Fibroblast of mammary gland (primary cell): ENCODE measurements around the gene TPO.

Experiments
- DNase-seq: peaks from one replicate; pipeline ENCODE4 v3.0.0-alpha.2; 2010; ENCODE audit warnings: low read depth
- H3K4me3 ChIP-seq: 2 replicates; pipeline ENCODE4 v1.5.1; 2011; ENCODE audit warnings: low read depth, mild to moderate bottlenecking, low read length, moderate library complexity; ENCODE audit not compliant: control insufficient read depth
- CTCF ChIP-seq: conservative IDR thresholded peaks from 2 replicates; pipeline ENCODE4 v1.5.1; 2011; ENCODE audit warnings: low read depth, low read length, inconsistent platforms; ENCODE audit not compliant: control insufficient read depth, insufficient read depth

TPO gene

GRCh38 chr2:1413156-1413710 is at the start of gene TPO:
Gene TPO (plus strand): TSS chr2:1413463. CDS start chr2:1414409, 946 bp downstream.
- H3K4me3 ChIP-seq, result no peak within 1 kb of the TSS
- DNase-seq, result no peak
- TF ChIP-seq CTCF, result no peak

- no peak overlapping the region for H3K4me3 ChIP-seq
- TF ChIP-seq CTCF, result no peak
- DNase-seq, result no peak
Measured at GRCh38 chr2:1366546-1367134, 46.6 kb upstream of the TPO start.

GRCh38 chr2:1367601-1368000 is 45.7 kb upstream of the TPO start:
- no peak for DNase-seq
- no peak overlapping the region for H3K4me3 ChIP-seq
- TF ChIP-seq CTCF, result no peak

GRCh38 chr2:1369905-1370304 is 43.4 kb upstream of the TPO start:
- no peak overlapping the region for H3K4me3 ChIP-seq
- DNase-seq, result no peak
- TF ChIP-seq CTCF, result no peak

GRCh38 chr2:1370461-1370860 is 42.8 kb upstream of the TPO start:
- DNase-seq, result no peak
- no peak overlapping the region for H3K4me3 ChIP-seq
- TF ChIP-seq CTCF, result no peak

GRCh38 chr2:1371082-1371481 is 42.2 kb upstream of the TPO start:
- no peak for DNase-seq
- no peak for TF ChIP-seq CTCF
- no peak overlapping the region for H3K4me3 ChIP-seq
